ENCODE data around the gene RANBP2.
A peak's percentile ranks its signal among the peaks of the same experiment; 100 is the strongest.
"Not testable (repeated sequence)": the region's sequence is repeated elsewhere in the genome, so short reads cannot be mapped to it uniquely, and the experiment has no call there.

The RANBP2 gene

DNA sequence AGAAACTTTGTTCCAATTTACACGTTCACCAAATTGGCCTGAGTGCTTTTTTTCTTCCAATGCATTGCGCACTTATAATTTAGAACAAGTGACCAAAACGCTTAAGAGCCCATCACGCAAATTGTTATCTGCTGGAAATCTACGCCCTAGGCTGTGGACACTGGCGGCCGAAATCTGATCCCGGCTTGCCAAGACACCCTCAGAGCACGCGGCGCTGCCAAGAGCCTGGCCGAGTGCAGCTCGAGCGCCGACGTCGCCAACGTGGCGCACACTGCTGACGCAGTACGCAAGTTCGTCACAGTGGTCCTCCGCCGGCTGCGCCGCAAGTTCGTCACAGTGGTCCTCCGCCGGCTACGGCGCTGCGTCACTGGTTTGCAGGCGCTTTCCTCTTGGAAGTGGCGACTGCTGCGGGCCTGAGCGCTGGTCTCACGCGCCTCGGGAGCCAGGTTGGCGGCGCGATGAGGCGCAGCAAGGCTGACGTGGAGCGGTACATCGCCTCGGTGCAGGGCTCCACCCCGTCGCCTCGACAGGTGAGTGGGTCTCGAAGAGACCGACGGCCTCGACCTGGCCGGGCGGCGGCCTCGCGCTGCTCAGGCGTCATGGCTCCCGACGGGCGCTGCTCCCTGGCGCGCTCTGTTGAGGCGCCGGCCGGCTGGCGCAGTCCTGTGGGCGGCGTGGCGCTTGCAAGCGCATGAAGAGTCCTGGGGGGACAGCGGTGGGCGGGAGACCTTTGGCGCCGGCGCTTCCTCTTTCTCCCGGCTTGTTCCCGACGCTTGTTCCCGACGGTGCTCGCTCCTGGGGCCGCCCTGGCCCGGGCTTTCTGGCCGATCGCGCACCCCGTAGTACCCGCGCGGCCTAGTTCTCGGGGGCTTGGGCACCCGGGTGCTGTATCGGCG lies at the start of gene RANBP2:
Gene RANBP2 (plus strand): TSS at position 334 of the 896 bp plus-strand sequence. CDS start 125 bp downstream, at position 459.
- no peaks in the 10 kb centered on the region for H3K27me3 Mint-ChIP-seq
- H3K4me3 Mint-ChIP-seq = peak within 1 kb of the TSS; percentile 97
- peaks cover 7% of the 10 kb centered on the region for H3K36me3 Mint-ChIP-seq (ENCODE audit: low read depth)
- peaks cover 32% of the 10 kb centered on the region for H3K4me1 Mint-ChIP-seq (ENCODE audit: low read depth)
- no peaks in the 10 kb centered on the region for H3K9me3 Mint-ChIP-seq
- peak within 1 kb of the TSS; percentile 100 for H3K27ac Mint-ChIP-seq

GRCh38 chr2:108670282-108670681 lies 49.0 kb upstream of the RANBP2 start:
- not testable (repeated sequence) for H3K36me3 Mint-ChIP-seq (ENCODE audit: low read depth); H3K9me3 Mint-ChIP-seq; H3K4me3 Mint-ChIP-seq; H3K4me1 Mint-ChIP-seq (ENCODE audit: low read depth); H3K27ac Mint-ChIP-seq; H3K27me3 Mint-ChIP-seq

GRCh38 chr2:108672200-108672805 lies 47.0 kb upstream of the RANBP2 start:
- not testable (repeated sequence) for H3K9me3 Mint-ChIP-seq; H3K27me3 Mint-ChIP-seq; H3K4me1 Mint-ChIP-seq (ENCODE audit: low read depth); H3K36me3 Mint-ChIP-seq (ENCODE audit: low read depth); H3K4me3 Mint-ChIP-seq; H3K27ac Mint-ChIP-seq

DNA sequence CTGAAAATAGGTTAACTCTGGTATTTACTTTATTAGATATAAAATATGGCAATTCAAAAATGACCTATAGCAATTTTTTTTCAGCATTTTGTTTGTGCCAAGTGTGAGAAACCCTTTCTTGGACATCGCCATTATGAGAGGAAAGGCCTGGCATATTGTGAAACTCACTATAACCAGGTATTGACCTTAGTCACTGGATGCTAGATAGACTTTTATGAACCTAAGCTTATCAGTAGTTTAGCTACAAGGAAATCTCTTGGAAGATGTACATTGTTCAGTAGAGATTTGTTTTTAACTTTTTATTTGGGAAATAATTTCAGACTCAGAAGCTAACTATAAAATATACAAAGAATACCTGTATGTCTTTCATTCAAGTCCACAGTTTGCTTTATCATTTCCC lies 42.8 kb upstream of the RANBP2 start:
- peaks cover 13% of the 10 kb centered on the region for H3K36me3 Mint-ChIP-seq (ENCODE audit: low read depth)
- not testable (repeated sequence) for H3K4me3 Mint-ChIP-seq; H3K27ac Mint-ChIP-seq; H3K27me3 Mint-ChIP-seq; H3K4me1 Mint-ChIP-seq (ENCODE audit: low read depth); H3K9me3 Mint-ChIP-seq

DNA sequence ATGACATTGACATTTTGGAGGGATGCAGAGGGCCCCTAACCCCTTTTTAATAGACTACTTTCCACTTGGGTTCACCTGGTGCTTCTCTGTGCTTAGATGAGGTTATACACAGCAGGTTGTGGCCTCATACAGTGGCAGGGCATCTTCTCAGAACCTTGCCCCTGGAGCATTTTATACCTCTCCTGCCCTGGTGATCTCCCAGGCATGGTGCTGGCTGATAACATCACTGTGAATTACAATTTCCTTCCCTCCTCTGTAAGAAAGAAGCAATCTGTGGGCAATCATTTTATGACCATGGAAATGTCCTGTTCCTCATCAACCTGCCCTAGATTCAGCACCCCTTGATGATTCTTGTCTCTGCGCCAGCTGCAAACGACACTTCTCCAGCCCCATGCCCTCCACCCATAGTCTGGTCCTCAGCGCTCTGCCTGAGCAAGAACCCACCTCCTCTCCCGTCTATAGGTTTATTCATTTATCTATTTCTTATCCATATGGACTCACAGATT lies 42.0 kb upstream of the RANBP2 start:
- not testable (repeated sequence) for H3K9me3 Mint-ChIP-seq; H3K27me3 Mint-ChIP-seq; H3K4me1 Mint-ChIP-seq (ENCODE audit: low read depth); H3K27ac Mint-ChIP-seq; H3K4me3 Mint-ChIP-seq
- H3K36me3 Mint-ChIP-seq (ENCODE audit: low read depth) = peaks cover 13% of the 10 kb centered on the region

- not testable (repeated sequence) for H3K4me3 Mint-ChIP-seq; H3K4me1 Mint-ChIP-seq (ENCODE audit: low read depth); H3K9me3 Mint-ChIP-seq; H3K27me3 Mint-ChIP-seq; H3K27ac Mint-ChIP-seq
- peaks cover 13% of the 10 kb centered on the region for H3K36me3 Mint-ChIP-seq (ENCODE audit: low read depth)
Observed at GRCh38 chr2:108678198-108678651, 41.1 kb upstream of the RANBP2 start.

DNA sequence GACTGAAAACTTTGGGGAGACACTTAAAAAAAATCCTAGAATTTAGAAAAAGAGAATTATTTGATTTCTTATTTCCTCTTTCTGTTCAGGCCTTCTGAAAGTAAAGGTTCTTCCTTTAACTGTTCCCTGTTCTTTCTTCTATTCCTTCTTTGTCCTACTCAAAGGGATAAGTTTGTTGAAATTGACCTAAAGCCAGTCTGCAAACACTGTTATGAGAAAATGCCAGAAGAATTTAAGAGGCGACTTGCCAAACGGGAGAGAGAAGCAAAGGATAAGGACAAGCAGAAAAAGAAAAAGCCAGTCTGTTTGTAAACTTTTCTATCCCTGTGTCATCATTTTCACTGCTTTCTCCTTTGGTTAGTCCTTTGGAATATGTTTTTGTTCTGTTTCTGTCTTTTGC lies 38.5 kb upstream of the RANBP2 start:
- H3K4me1 Mint-ChIP-seq (ENCODE audit: low read depth); H3K27me3 Mint-ChIP-seq; H3K9me3 Mint-ChIP-seq; H3K4me3 Mint-ChIP-seq: not testable (repeated sequence)
- H3K36me3 Mint-ChIP-seq (ENCODE audit: low read depth) = peaks cover 24% of the 10 kb centered on the region
- peak overlapping the region; percentile 40 for H3K27ac Mint-ChIP-seq

- not testable (repeated sequence) for H3K9me3 Mint-ChIP-seq; H3K27ac Mint-ChIP-seq; H3K27me3 Mint-ChIP-seq; H3K36me3 Mint-ChIP-seq (ENCODE audit: low read depth); H3K4me3 Mint-ChIP-seq; H3K4me1 Mint-ChIP-seq (ENCODE audit: low read depth)
Observed at GRCh38 chr2:108688818-108689756, 30.2 kb upstream of the RANBP2 start.

GRCh38 chr2:108690001-108690400 lies 29.3 kb upstream of the RANBP2 start:
- H3K4me3 Mint-ChIP-seq; H3K36me3 Mint-ChIP-seq (ENCODE audit: low read depth); H3K27me3 Mint-ChIP-seq; H3K4me1 Mint-ChIP-seq (ENCODE audit: low read depth); H3K27ac Mint-ChIP-seq; H3K9me3 Mint-ChIP-seq: not testable (repeated sequence)

- H3K36me3 Mint-ChIP-seq (ENCODE audit: low read depth) = no peaks in the 10 kb centered on the region
- no peaks in the 10 kb centered on the region for H3K4me1 Mint-ChIP-seq (ENCODE audit: low read depth)
- no peaks in the 10 kb centered on the region for H3K27me3 Mint-ChIP-seq
Observed at GRCh38 chr2:108691447-108691846, 27.8 kb upstream of the RANBP2 start.

DNA sequence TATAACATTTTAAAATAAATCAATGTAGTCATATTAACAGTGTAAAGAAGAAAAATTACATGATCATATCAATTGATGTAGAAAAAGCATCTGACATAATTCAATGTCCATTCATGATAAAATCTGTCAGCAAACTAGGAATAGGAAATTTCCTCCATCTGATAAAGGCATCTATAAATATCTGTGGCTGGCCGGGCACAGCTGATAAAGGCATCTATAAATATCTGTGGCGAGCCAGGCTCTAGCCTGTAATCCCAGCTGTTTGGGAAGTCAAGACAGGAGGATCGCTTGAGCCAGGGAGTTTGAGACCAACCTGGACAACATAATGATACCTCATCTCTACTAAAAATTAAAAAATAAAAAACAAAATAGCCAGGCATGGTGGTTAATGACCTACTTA lies 18.1 kb upstream of the RANBP2 start:
- Mint-ChIP-seq H3K4me1 (ENCODE audit: low read depth) (no peaks in the 10 kb centered on the region), H3K9me3 (peaks cover under 1% of the 10 kb centered on the region), H3K4me3 (no peak overlapping the region), H3K27me3 (no peaks in the 10 kb centered on the region), H3K36me3 (ENCODE audit: low read depth) (no peaks in the 10 kb centered on the region), H3K27ac (no peak overlapping the region)

More at GRCh38 chr2:108691447-108691846, 27.8 kb upstream of the RANBP2 start:
- H3K9me3 Mint-ChIP-seq = no peaks in the 10 kb centered on the region
- H3K27ac Mint-ChIP-seq = no peak overlapping the region
- H3K4me3 Mint-ChIP-seq = no peak overlapping the region

DNA sequence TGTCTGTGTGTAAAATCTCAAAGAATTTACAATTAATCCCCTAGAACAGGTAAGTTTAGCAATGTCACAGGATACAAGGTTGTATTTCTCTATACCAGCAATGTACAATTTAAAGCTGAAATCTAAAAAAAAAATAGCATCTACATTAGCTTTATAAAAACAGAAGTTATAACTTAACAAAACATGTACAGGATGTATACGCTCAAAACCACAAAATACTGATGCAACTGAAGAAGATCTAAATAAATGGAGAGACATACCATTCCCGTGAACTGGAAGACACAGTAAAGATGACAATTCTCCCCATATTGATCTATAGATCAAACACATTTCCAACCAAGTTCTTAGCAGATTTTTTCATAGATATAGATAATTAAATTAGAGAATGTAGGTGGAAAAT lies 17.5 kb upstream of the RANBP2 start:
- Mint-ChIP-seq H3K9me3 (peaks cover 5% of the 10 kb centered on the region), H3K4me3 (no peak overlapping the region), H3K27me3 (no peaks in the 10 kb centered on the region), H3K36me3 (ENCODE audit: low read depth) (no peaks in the 10 kb centered on the region), H3K27ac (no peak overlapping the region), H3K4me1 (ENCODE audit: low read depth) (no peaks in the 10 kb centered on the region)

DNA sequence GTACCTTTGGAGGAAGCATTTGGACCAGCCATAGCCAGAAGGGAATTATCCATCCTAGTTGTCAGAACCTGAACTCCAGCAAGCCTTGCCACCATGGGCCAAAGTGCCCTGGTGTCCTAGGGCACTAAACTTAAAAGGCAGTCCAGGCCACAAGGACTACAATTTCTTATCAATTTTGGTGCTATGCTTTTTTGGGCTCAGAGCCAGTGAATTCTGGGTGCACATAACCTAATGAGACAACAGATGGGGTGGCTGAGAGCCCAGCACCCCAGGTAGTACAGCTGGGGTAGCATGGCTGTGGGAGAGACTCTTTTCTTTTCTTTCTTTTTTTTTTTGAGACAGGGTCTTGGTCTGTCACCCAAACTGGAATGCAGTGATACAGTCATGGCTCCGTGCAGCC lies 14.4 kb upstream of the RANBP2 start:
- Mint-ChIP-seq H3K4me1 (ENCODE audit: low read depth) (no peaks in the 10 kb centered on the region), H3K36me3 (ENCODE audit: low read depth) (no peaks in the 10 kb centered on the region), H3K27me3 (no peaks in the 10 kb centered on the region), H3K27ac (no peak overlapping the region), H3K4me3 (no peak overlapping the region), H3K9me3 (peaks cover 9% of the 10 kb centered on the region)

- H3K27me3 Mint-ChIP-seq = no peaks in the 10 kb centered on the region
- no peaks in the 10 kb centered on the region for H3K4me1 Mint-ChIP-seq (ENCODE audit: low read depth)
- H3K27ac Mint-ChIP-seq = no peak overlapping the region
- H3K4me3 Mint-ChIP-seq = no peak overlapping the region
- no peaks in the 10 kb centered on the region for H3K36me3 Mint-ChIP-seq (ENCODE audit: low read depth)
- H3K9me3 Mint-ChIP-seq = peaks cover 9% of the 10 kb centered on the region
Observed at GRCh38 chr2:108707300-108707699, 12.0 kb upstream of the RANBP2 start.

DNA sequence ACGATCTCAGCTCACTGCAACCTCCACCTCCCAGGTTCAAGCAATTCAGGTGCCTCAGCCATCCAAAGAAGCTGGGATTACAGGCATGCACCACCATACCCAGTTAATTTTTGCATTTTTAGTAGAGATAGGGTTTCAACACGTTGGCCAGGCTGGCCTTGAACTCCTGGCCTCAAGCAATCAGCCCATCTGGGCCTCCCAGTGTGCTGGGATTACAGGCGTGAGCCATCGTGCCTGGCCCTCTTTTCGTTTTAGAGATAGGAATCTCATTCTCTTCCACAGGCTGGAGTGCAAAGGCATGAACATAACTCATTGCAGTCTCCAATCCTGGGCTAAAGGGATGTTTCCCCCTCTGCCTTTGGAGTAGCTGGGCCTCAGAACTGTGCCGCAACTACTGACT lies 2.3 kb upstream of the RANBP2 start:
- H3K4me1 Mint-ChIP-seq (ENCODE audit: low read depth) = peaks cover 15% of the 10 kb centered on the region
- H3K27me3 Mint-ChIP-seq; H3K4me3 Mint-ChIP-seq; H3K27ac Mint-ChIP-seq; H3K9me3 Mint-ChIP-seq; H3K36me3 Mint-ChIP-seq (ENCODE audit: low read depth): not testable (repeated sequence)

All from stimulated activated naive CD8-positive, alpha-beta T cell treated with anti-CD3 and anti-CD28 coated beads, Interleukin-15, Interleukin-2, amounts not matched to agents 100 ng/mL and 50 ng/mL, for 24 hours (primary cell).